Vagina (tissue), 2 donors: Measurements from ENCODE around the gene BATF.

Experiments
- CTCF ChIP-seq, 3 experiments: fragments of 450-650 bp in 2 of 3; fragments of 200-600 bp in 1 of 3; sonication (generic) in 1 of 3; IDR thresholded peaks; one replicate each; pipeline ENCODE4 v1.5.1; 2017 to 2019; ENCODE audit warnings: antibody characterized with exemption in 3 of 3, mild to moderate bottlenecking in 2 of 3, moderate library complexity in 2 of 3
- POLR2AphosphoS5 ChIP-seq, 2 donors: sonication (generic); formaldehyde crosslinking; IDR thresholded peaks; one replicate each; pipeline ENCODE4 v1.9.0; 2017; ENCODE audit warnings: antibody characterized with exemption in 2 of 2, mild to moderate bottlenecking in 2 of 2, low read depth in 1 of 2; ENCODE audit not compliant: insufficient read depth in 1 of 2

DNA sequence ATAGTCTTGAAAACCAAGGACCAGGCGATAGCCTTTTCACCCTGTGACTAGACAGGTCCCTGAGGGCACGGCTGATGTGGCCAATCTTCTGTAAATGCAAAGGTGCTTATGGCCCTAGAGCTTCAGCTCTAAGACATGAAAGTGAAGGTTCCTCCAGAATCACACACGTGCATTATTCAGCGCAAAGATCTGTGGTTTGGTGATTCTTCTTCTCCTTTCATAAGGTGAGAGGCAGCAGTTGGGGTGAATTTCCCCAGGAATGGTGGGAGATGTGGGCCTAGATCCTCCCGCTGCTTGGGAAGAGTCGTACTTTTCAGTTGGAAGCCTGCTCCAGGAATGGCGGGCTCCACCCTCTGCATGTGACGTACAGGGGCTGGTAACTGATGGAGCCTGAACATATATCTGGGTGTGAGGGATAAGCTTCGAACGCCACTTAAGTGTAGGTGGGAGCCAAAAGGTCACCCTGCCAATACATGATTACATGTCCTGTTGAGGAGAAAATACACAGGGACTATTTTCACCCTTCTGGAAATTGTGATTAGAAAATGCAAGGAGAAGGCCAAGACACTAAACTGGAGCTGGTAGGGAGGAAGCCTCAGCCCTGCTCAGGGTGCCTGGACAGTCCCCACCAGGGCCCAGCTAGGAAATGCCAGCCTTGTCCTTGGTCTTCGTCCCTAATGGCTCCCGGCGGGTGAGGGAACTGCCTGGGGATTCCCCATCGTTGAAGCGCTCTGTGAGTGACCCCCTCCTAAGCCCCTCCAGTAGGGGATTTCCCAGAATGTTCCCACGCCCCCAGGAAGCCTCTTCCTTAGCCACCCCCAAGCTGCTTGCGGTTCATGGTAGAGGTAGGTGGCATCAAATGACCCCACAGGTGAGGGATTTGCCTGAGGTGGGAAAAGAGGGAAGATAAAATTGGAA, 17.6 kb downstream of the BATF start:
- TF ChIP-seq CTCF (IDR thresholded peaks at IDR 0.05) (no peak), POLR2AphosphoS5 (IDR thresholded peaks at IDR 0.05; ENCODE audit: insufficient read depth in 1 of 2, low read depth in 1 of 2) (no peak)
